ENCODE results near the gene FMN2. TPM values are rescaled to one million over a fixed set of nuclear protein-coding genes. Genes with fewer than 3 reads are reported as not detected.

Gene FMN2
- total RNA-seq, 1 donor: 11.2 TPM

DNA sequence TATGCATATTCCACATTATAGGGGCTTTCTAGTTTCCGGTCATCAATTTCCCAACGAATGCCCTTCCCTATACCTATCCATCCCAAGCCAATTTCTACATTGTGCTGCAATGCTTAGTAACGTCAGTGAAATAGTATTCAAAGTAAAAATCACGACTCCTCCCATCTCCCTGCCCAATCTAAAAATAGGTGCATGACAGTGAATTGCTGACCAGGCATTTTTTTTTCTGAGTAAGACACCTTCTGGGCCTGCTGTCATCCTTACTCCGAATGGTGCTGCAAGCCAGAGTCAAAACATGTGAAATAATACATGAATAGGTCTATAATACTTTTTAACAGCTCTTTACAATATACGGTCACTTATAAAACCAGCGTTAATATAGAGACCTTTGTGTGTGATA, 400.1 kb downstream of the FMN2 start:
- Histone ChIP-seq H3K4me1 (ENCODE audit: insufficient read depth, low read length) (peaks cover 12% of the 10 kb centered on the region), H3K36me3 (ENCODE audit: insufficient read depth, low read length) (no peaks in the 10 kb centered on the region), H3K4me2 (ENCODE audit: insufficient read depth, low read length) (no peak overlapping the region), H4K20me1 (ENCODE audit: insufficient read depth, low read length) (no peaks in the 10 kb centered on the region), H3K4me3 (ENCODE audit: insufficient read depth, low read length) (no peak overlapping the region), H3K9me3 (ENCODE audit: low read depth, low read length) (no peaks in the 10 kb centered on the region), H2AFZ (ENCODE audit: low read length) (no peak overlapping the region), H3K27me3 (ENCODE audit: insufficient read depth, low read length) (no peaks in the 10 kb centered on the region), H3K79me2 (ENCODE audit: insufficient read depth, low read length) (no peaks in the 10 kb centered on the region), H3K27ac (ENCODE audit: low read depth, low read length) (no peak overlapping the region)
- DNase-seq (ENCODE audit: insufficient read length, low spot score, missing footprints): peak; percentile 77
- TF ChIP-seq, protein P1, sequence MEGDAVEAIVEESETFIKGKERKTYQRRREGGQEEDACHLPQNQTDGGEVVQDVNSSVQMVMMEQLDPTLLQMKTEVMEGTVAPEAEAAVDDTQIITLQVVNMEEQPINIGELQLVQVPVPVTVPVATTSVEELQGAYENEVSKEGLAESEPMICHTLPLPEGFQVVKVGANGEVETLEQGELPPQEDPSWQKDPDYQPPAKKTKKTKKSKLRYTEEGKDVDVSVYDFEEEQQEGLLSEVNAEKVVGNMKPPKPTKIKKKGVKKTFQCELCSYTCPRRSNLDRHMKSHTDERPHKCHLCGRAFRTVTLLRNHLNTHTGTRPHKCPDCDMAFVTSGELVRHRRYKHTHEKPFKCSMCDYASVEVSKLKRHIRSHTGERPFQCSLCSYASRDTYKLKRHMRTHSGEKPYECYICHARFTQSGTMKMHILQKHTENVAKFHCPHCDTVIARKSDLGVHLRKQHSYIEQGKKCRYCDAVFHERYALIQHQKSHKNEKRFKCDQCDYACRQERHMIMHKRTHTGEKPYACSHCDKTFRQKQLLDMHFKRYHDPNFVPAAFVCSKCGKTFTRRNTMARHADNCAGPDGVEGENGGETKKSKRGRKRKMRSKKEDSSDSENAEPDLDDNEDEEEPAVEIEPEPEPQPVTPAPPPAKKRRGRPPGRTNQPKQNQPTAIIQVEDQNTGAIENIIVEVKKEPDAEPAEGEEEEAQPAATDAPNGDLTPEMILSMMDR (IDR thresholded peaks at IDR 0.05; ENCODE audit: extremely low read depth, low read depth, low read length): no peak

DNA sequence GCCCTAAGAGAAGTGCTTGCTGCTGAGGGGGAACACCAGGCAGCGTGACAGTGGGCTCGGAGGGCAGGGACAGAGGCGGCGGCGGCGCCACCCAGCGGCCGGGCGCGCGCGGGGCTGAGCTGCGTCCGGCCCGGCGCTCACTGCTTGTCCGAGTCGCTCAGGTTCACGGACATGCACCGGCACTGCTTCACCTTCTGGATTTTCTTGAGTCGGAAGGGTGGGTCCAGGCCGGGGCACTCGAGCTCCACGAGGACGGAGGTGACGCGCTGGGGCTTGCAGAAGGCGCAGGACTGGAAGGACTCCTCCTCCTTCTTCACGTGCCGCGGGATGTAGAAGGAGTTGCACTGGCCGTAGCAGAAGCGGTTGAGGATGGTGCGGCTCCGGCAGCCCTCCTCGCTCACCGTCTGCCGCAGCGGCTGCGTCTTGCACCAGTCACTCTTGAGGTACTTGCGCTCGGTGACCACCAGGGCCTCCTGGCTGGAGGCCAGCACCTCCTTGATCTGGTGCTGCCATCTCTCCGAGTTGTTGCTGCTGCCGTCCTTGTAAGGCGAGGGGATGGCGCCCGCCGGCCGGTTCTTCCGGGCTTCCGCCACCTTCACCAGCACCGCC, 401.3 kb downstream of the FMN2 start:
- Histone ChIP-seq H3K36me3 (ENCODE audit: insufficient read depth, low read length) (no peaks in the 10 kb centered on the region), H3K27ac (ENCODE audit: low read depth, low read length) (no peak overlapping the region), H3K79me2 (ENCODE audit: insufficient read depth, low read length) (no peaks in the 10 kb centered on the region), H4K20me1 (ENCODE audit: insufficient read depth, low read length) (no peaks in the 10 kb centered on the region), H3K4me1 (ENCODE audit: insufficient read depth, low read length) (peaks cover 12% of the 10 kb centered on the region), H3K27me3 (ENCODE audit: insufficient read depth, low read length) (no peaks in the 10 kb centered on the region), H3K4me3 (ENCODE audit: insufficient read depth, low read length) (no peak overlapping the region), H2AFZ (ENCODE audit: low read length) (no peak overlapping the region), H3K9me3 (ENCODE audit: low read depth, low read length) (no peaks in the 10 kb centered on the region), H3K4me2 (ENCODE audit: insufficient read depth, low read length) (no peak overlapping the region)
- no peak for DNase-seq (ENCODE audit: insufficient read length, low spot score, missing footprints)
- TF ChIP-seq, protein P1 (IDR thresholded peaks at IDR 0.05; ENCODE audit: extremely low read depth, low read depth, low read length): peak; percentile 4

DNA sequence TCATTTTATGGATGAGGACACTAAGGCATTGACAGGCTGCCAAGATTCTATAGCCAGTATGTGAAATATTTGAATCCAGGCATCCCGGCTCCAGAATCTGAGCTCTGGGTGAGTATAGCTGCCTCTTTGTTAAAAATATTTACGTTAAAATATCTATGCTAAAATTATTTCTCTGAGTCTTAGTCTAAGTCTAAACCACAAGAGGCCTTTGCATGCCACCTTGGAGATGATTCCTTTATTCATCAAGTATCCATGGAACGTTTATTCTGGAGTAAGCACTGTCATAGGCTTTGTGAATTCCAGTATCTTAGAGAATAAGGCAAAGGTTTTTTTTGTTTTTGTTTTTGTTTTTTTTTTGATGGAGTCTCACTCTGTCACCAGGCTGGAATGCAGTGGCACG, 403.9 kb downstream of the FMN2 start:
- TF ChIP-seq, protein P1 (IDR thresholded peaks at IDR 0.05; ENCODE audit: extremely low read depth, low read depth, low read length): no peak
- Histone ChIP-seq H4K20me1 (ENCODE audit: insufficient read depth, low read length) (no peaks in the 10 kb centered on the region), H2AFZ (ENCODE audit: low read length) (no peak overlapping the region), H3K4me1 (ENCODE audit: insufficient read depth, low read length) (peaks cover 12% of the 10 kb centered on the region), H3K27ac (ENCODE audit: low read depth, low read length) (no peak overlapping the region), H3K79me2 (ENCODE audit: insufficient read depth, low read length) (no peaks in the 10 kb centered on the region), H3K4me3 (ENCODE audit: insufficient read depth, low read length) (no peak overlapping the region), H3K4me2 (ENCODE audit: insufficient read depth, low read length) (no peak overlapping the region), H3K9me3 (ENCODE audit: low read depth, low read length) (no peaks in the 10 kb centered on the region), H3K27me3 (ENCODE audit: insufficient read depth, low read length) (no peaks in the 10 kb centered on the region), H3K36me3 (ENCODE audit: insufficient read depth, low read length) (no peaks in the 10 kb centered on the region)
- DNase-seq (ENCODE audit: insufficient read length, low spot score, missing footprints): no peak

DNA sequence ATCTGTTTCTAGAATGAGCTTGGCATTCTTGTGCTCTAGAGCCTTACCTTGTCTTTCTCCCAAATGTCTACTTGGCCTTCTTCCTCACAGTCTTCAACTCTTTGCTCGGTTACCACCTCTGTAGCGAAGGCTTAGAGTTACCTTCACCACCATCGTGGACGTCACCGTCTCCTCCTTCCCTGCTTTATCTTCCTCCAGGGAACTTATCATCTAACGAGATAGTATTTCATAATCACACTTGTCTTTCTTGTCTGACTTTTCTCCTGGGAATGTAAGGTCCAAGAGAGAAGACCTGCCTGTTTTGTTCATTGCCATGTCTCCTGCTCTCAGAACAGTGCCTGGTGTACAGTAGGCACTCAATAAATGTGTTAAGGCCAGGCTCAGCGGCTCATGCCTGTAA, 404.7 kb downstream of the FMN2 start:
- no peaks in the 10 kb centered on the region for H3K27me3 ChIP-seq (ENCODE audit: insufficient read depth, low read length)
- H3K79me2 ChIP-seq (ENCODE audit: insufficient read depth, low read length): no peaks in the 10 kb centered on the region
- TF ChIP-seq, protein P1 (IDR thresholded peaks at IDR 0.05; ENCODE audit: extremely low read depth, low read depth, low read length): no peak
- H3K27ac ChIP-seq (ENCODE audit: low read depth, low read length): no peak overlapping the region
- H3K4me2 ChIP-seq (ENCODE audit: insufficient read depth, low read length): no peak overlapping the region
- H3K36me3 ChIP-seq (ENCODE audit: insufficient read depth, low read length): no peaks in the 10 kb centered on the region
- H3K9me3 ChIP-seq (ENCODE audit: low read depth, low read length): no peaks in the 10 kb centered on the region
- H3K4me1 ChIP-seq (ENCODE audit: insufficient read depth, low read length): peaks cover 12% of the 10 kb centered on the region
- H2AFZ ChIP-seq (ENCODE audit: low read length): no peak overlapping the region
- H3K4me3 ChIP-seq (ENCODE audit: insufficient read depth, low read length): no peak overlapping the region
- no peaks in the 10 kb centered on the region for H4K20me1 ChIP-seq (ENCODE audit: insufficient read depth, low read length)
- DNase-seq (ENCODE audit: insufficient read length, low spot score, missing footprints): no peak
